Ascending aorta (tissue), 2 donors: ENCODE results near the gene RPAP3. TPM values are rescaled to one million over a fixed set of nuclear protein-coding genes. Genes with fewer than 3 reads are reported as not detected.

Experiments
- DNase-seq, 2 donors: peaks; one replicate each; pipeline ENCODE4 v3.0.0-alpha.2; 2019; ENCODE audit warnings: low spot score in 2 of 2
- H3K27ac ChIP-seq, 2 donors: fragments of 200-600 bp; sonication (generic); one replicate each; pipeline ENCODE4 v1.5.1; 2016 to 2017; ENCODE audit warnings: mild to moderate bottlenecking in 1 of 2
- H3K27me3 ChIP-seq: fragments of 200-600 bp; sonication (generic); one replicate; pipeline ENCODE4 v1.5.1; 2017
- H3K36me3 ChIP-seq, 2 donors: fragments of 200-600 bp; sonication (generic); one replicate each; pipeline ENCODE4 v1.5.1; 2016
- H3K4me1 ChIP-seq, 2 donors: fragments of 200-600 bp; sonication (generic); one replicate each; pipeline ENCODE4 v1.5.1; 2016 to 2017; ENCODE audit warnings: mild to moderate bottlenecking in 1 of 2
- H3K4me3 ChIP-seq, 2 donors: fragments of 200-600 bp; sonication (generic); one replicate each; pipeline ENCODE4 v1.5.1; 2016 to 2017; ENCODE audit warnings: mild to moderate bottlenecking in 1 of 2
- H3K9me3 ChIP-seq, 2 donors: fragments of 200-600 bp; sonication (generic); one replicate each; pipeline ENCODE4 v1.5.1; 2016
- intact Hi-C: fragments of 100-400 bp; cut with DNase I; formaldehyde crosslinking; loops from one replicate; pipeline ENCODE4 v1.15.1; 2023
- total RNA-seq: library from RNA; depleted of rRNA; stranded (reverse); fragments of >200 nt; gene quantifications from one replicate; pipeline ENCODE4 v1.1.0, GENCODE V29; 2016
- TF ChIP-seq, protein P1 (sequence below), 3 experiments: fragments of 200-600 bp in 2 of 3; fragments of 450-650 bp in 1 of 3; sonication (generic) in 2 of 3; IDR thresholded peaks; one replicate each; pipeline ENCODE4 v1.5.1; 2016 to 2019; ENCODE audit warnings: antibody characterized with exemption in 3 of 3, mild to moderate bottlenecking in 1 of 3, moderate library complexity in 1 of 3

The RPAP3 gene
- total RNA-seq, 1 donor from 2014 or later, result 8.1 TPM

DNA sequence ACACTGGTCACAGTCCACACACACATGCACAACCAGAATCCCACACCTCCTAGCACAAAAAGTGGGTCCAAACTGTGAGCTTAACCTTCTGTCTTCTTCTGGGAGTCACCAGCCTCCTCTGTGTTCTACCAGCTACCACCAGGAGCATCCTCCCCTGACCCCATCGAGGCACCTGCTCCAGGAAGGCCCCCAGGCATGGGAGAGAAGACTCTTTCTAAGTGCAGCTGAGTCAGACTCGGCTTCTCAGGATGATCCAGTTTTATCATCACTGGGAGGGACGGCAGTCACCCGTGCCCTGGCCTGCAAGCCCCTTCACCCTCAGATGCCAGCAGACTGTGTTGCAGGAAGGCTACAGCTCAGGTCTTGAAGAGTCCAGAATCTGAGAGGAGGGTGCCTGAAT, 27.3 kb upstream of the RPAP3 start:
- intact Hi-C loops, result no loop called here
- H3K4me3 ChIP-seq, result no peak overlapping the region
- no peaks in the 10 kb centered on the region for H3K9me3 ChIP-seq
- H3K27ac ChIP-seq, result no peak overlapping the region
- peaks cover 0 to under 1% of the 10 kb centered on the region in 2 donors for H3K36me3 ChIP-seq
- H3K27me3 ChIP-seq, result no peaks in the 10 kb centered on the region
- H3K4me1 ChIP-seq, result peaks cover 18 to 32% of the 10 kb centered on the region in 2 donors
- TF ChIP-seq, protein P1, sequence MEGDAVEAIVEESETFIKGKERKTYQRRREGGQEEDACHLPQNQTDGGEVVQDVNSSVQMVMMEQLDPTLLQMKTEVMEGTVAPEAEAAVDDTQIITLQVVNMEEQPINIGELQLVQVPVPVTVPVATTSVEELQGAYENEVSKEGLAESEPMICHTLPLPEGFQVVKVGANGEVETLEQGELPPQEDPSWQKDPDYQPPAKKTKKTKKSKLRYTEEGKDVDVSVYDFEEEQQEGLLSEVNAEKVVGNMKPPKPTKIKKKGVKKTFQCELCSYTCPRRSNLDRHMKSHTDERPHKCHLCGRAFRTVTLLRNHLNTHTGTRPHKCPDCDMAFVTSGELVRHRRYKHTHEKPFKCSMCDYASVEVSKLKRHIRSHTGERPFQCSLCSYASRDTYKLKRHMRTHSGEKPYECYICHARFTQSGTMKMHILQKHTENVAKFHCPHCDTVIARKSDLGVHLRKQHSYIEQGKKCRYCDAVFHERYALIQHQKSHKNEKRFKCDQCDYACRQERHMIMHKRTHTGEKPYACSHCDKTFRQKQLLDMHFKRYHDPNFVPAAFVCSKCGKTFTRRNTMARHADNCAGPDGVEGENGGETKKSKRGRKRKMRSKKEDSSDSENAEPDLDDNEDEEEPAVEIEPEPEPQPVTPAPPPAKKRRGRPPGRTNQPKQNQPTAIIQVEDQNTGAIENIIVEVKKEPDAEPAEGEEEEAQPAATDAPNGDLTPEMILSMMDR (IDR thresholded peaks at IDR 0.05), result no peak
- no peak for DNase-seq

DNA sequence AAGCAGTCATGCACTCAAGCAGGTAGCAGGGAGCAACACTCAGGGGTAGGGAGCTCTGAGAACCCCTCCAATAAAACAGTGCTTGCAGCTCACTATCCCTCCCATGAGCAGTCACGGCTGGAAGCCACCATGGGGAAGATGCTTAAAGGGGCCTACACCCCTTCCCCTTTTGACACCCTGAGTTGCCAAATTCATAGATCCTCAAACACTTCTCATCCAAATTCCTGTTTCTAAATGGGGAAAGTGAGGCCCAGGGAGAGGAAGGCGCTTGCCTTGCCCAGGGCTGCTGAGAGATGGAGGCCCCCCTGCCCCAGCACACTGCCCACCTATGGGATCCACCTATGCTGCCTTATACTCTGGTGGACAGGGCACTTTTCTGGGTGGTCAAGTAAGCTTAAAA, 26.7 kb upstream of the RPAP3 start:
- no peaks in the 10 kb centered on the region for H3K36me3 ChIP-seq
- H3K9me3 ChIP-seq, result no peaks in the 10 kb centered on the region
- peaks cover 18 to 26% of the 10 kb centered on the region in 2 donors for H3K4me1 ChIP-seq
- no peak overlapping the region for H3K27ac ChIP-seq
- DNase-seq, result no peak
- intact Hi-C loops, result no loop called here
- no peaks in the 10 kb centered on the region for H3K27me3 ChIP-seq
- TF ChIP-seq, protein P1 (IDR thresholded peaks at IDR 0.05), result no peak
- H3K4me3 ChIP-seq, result no peak overlapping the region

DNA sequence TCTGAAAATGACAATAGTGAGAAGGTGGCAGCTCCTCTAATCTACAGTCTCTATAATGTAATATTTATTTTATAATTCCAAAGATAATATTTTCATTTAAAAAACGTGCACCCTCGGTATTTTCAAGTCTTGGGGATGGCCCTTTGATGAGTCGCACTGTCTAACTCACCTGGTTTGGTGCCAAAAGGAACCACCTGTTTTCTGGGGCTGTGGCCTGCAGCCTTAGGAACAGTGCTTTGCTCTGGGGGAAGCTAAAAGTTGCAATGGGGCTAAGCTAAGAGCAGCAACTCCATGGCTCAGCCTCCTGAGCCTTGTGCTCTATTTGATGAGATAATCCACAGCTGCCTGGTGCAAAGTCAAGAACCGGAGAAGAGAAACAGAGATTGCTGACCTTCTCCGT, 25.9 kb upstream of the RPAP3 start:
- intact Hi-C loops, result no loop called here
- peaks cover 15 to 22% of the 10 kb centered on the region in 2 donors for H3K4me1 ChIP-seq
- no peaks in the 10 kb centered on the region for H3K27me3 ChIP-seq
- no peak overlapping the region for H3K27ac ChIP-seq
- no peaks in the 10 kb centered on the region for H3K36me3 ChIP-seq
- H3K4me3 ChIP-seq, result no peak overlapping the region
- DNase-seq, result no peak
- no peaks in the 10 kb centered on the region for H3K9me3 ChIP-seq
- TF ChIP-seq, protein P1 (IDR thresholded peaks at IDR 0.05), result no peak

DNA sequence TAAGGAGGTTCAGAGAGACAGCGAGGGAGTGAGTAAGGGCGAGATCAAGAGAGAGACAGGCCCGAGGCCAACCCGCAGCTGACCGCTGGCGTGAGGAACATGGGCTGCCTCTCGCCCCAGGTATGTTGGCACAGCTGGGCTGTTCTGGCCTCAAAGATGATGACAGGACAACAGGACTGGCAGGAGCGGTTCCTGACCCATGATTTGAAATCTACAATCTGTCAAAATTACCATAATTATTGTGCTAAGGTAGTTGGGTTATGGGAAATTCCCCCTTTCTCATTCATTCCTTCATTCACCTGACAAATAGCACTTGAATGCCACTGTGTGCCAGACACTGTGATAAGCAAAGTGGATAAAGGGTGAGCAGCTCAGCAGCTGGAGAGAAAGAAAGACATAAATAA, 24.5 kb upstream of the RPAP3 start:
- no peaks in the 10 kb centered on the region for H3K36me3 ChIP-seq
- TF ChIP-seq, protein P1 (IDR thresholded peaks at IDR 0.05), result no peak
- peaks cover 1 to 8% of the 10 kb centered on the region in 2 donors for H3K4me1 ChIP-seq
- no peaks in the 10 kb centered on the region for H3K27me3 ChIP-seq
- no peak overlapping the region for H3K27ac ChIP-seq
- no peak overlapping the region for H3K4me3 ChIP-seq
- no peaks in the 10 kb centered on the region for H3K9me3 ChIP-seq
- no peak for DNase-seq
- intact Hi-C loops, result no loop called here

DNA sequence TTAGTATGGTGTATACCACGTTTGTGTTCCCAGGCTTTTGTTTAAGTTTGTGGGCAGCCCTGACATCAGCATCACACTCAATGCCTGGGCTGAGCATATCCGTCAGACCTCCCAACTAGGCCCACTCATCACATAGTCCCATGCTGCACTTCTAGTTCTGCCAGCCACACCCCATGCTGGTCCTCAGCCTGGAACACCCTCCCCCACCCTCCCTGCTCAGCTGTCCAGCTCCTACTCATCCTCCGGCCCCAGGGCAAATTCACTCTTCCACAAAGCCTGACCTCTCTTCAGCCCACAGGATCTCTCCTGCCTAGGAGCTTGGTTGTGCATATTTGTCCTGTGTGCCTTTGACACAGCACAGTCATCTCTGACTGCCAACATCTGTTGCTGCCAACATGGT, 23.4 kb upstream of the RPAP3 start:
- H3K27ac ChIP-seq, result no peak overlapping the region
- H3K4me1 ChIP-seq, result no peaks in the 10 kb centered on the region
- TF ChIP-seq, protein P1 (IDR thresholded peaks at IDR 0.05), result no peak
- H3K4me3 ChIP-seq, result no peak overlapping the region
- no peaks in the 10 kb centered on the region for H3K27me3 ChIP-seq
- H3K9me3 ChIP-seq, result no peaks in the 10 kb centered on the region
- no peak for DNase-seq
- H3K36me3 ChIP-seq, result no peaks in the 10 kb centered on the region
- intact Hi-C loops, result no loop called here

DNA sequence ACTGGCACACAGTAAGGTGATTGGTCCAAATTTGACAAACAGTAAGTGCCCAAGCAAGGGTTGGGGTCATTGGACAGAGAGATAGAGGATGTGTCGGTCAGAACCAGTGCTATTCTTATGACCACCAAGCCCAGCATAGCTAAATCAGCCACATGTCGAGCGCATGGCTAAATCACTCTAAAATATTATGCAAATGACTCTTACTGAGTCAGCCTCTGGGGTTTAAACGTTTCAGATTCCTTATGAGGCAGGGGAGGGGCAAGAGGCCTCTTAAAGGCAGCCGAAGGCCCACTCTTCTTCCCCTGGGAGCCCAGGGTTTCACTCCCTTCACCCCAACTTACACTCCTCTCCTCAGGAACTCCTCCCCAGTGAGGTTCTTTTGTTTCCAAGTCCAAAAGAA, 20.1 kb upstream of the RPAP3 start:
- intact Hi-C loops, result no loop called here

More for the DNA sequence above, 20.1 kb upstream of the RPAP3 start:
- Histone ChIP-seq H3K9me3 (no peaks in the 10 kb centered on the region), H3K27ac (no peak overlapping the region), H3K27me3 (no peaks in the 10 kb centered on the region), H3K36me3 (no peaks in the 10 kb centered on the region), H3K4me1 (peaks cover 0 to 9% of the 10 kb centered on the region in 2 donors), H3K4me3 (no peak overlapping the region)
- DNase-seq, result no peak
- TF ChIP-seq, protein P1 (IDR thresholded peaks at IDR 0.05), result no peak
